Measurements from ENCODE around the gene DISC1.

The DISC1 gene

DNA sequence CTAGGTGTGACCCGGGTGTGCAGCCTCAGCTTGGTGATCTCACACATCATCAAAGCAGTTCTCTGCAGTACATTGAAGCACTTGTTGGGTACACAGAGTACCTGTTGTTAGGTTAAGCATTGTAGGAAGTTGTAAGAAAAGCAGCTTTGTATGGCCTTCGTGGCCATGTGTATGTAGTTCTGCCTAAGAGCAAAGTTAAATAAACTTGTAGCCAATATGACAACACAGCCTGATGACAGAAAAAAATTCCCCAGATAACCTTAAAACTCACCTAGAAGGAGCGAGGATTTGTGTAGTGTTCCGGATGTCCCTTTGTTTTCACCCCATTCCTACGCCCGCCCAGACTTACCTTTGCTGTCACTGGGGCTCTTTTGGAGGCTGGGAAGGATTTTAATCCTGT is 48.0 kb downstream of the DISC1 start:
- DNase-seq: no peak

DNA sequence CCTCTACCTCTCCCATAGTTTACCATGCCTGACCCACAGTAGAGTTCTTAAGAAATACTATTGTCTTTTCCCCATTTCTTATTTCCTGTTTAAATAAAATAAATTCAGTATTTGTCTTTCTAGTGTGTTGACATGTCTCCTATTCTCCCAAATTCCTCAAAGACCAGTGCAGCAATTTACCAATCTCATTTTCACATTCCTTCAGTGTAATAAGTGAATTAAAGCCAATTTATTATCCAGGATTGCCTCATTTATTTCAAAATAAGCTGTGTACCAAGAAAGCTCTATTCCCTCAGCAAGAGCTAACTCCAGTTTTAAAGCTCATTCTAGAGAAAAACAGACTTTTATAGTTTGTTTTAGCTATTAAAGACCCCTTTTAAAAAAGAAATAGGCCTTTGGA is 49.9 kb downstream of the DISC1 start:
- no peak for DNase-seq

DNA sequence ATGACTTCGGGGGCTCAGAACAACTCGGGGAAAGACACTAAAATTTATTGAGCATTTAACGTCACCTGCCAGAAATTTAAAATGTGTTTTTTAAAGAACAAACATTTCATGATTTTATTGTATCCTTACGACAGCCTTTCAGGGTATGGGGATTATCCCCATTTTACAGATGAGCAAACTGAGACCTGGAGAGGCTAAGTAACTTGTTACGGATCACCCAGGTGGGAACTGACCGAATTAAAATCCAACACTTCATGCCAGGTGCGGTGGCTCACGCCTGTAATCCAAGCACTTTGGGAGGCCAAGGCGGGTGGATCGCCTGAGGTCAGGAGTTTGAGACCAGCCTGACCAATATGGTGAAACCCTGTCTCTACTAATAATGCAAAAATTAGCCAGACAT is 50.9 kb downstream of the DISC1 start:
- no peak for DNase-seq

DNA sequence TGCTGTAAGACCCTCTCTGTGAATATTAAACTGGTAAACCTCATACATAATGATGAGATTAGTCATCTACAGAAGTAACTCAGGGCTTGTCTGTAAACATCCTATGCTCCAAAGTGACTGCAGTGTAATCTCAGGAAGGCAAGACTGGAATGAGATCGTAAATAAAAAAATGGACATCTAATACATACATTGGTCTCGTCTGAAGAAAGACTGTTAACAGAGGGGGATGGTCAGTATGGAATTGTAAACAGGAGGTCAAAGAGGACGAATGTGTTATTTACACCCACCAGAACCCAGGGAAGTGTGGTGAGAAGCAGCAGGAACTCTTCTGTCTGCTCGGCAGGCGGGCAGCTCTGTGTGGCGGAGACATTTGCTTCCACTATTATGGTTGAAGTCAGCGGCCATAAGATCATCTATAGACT is 51.4 kb downstream of the DISC1 start:
- DNase-seq: no peak

DNA sequence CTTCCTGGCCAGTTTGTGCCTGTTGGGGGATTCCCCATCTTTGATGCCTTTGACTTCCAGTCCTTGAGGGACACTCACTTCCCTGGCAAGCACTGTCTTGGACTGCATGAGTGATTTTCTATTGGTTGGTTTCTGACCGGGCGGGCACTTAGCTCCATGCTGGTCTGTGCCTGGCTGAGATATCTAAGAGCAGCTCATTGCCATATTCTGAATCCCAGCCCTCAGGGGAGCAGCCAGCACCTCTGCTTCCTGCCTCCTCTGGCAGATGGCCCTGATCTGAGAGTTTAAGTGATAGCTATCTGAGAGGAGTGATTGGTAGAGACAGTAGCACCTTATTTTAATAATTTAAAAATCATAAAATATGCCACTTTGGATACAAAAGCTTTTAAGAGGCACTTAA is 52.5 kb downstream of the DISC1 start:
- no peak for DNase-seq

DNA sequence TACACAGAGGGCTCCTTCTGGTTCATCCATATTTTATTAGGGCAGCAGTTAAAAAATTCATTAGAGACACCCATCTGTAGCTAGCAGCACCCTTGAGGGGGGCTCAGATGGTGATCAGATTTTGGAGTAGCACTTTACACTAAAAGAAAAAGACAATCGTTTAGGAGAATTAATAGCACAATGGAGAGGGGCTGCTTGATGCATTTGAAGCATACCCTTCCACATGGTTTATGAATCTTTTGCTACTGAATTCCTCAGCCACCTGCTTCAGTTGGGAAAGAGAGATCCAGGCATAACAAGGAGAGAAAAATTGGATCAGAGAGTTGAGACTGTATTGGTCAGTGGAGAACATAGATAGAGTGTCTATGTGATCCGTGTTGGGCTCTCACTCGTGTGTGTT is 54.4 kb downstream of the DISC1 start:
- DNase-seq: no peak

DNA sequence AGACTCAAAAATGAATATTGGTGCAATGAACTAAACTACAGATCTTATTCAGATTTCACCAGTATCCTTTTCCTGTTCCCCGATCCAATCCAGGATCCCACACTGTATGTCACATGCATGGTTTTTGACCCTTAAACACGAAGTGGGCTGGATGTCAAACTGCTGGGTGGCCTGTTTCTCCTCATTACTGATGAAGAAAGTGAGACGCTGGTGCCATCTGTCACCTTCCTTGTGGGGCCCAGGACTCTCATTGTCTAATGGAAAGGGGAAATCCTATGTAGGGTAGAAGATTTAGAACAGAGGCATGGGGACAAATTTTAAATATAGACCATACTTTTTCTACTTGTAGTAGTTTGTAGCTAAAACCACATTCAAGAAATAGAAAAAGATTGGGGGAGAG is 56.2 kb downstream of the DISC1 start:
- no peak for DNase-seq

DNA sequence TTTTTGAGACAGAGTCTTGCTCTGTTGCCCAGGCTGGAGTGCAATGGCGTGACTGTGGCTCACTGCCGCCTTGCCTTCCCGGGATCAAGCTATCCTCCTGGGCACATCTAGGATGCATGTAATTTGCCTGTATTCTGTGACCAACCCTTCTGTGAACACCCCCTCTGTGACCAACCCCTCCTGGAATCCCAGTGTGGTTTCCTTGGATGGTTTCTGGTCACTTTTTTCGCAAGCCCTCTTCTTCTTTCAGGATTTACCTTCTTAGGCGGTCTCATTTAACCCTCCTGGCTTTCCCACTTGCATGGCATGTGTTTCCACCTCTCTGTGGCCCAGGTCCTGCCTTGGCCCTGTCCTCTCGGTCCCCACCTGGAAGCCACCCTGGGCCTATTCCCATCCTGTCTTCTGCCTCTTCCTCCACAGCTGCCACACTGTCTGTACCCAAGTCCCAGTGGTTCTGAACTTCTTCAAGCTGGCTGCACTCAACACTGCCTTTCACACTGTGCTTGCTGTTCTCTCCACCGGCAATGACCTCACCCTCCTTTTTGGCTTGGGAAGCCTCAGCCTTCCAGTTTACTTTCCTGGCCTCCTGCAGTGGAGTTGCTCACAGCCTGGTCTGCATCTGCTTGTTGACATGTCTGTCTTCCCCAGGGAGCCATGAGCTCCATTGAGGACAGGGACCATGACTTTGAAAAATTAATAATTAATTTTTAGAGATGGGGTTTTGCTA is 57.0 kb downstream of the DISC1 start:
- DNase-seq: no peak

DNA sequence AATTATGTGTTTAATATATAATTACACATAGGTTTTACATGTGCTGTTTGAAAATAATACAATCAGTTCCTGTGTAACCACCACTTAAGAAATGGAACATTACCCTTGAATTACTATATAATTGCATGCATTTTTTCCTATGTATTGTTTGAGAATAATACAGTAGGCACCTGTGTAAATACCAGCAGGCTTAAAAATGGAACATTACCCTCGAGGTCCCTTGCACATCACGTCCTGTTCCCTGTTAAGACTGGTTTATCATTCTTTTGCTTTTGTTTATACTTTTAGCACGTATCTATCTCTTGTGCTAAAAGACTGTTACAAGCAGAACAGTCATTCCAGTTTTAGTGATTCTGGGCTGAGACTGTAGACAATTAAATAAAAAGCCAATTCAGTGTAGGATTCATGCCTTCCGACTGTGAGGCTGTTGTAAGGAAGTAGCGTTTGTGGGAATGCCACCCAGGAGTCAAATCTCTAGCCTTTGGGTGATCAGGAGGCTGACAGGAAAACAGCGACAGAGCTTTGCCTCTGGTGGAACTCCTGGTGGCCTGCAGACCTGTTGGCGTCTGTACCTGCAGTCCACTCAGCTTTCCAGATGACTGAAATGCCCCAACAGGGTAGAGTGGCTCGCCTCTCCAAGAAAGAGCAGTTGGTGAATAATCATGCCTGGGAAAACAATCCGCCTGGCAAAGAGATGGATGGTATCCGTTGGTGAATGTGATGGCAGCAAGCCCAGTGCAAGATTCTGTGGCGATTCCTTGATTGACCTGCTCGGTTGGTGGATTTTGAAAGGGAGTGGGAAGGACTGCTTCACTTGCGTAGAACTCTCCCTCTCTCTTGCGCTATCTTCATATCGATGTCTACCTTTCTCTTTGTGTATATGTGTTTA is 58.0 kb downstream of the DISC1 start:
- no peak for DNase-seq

DNA sequence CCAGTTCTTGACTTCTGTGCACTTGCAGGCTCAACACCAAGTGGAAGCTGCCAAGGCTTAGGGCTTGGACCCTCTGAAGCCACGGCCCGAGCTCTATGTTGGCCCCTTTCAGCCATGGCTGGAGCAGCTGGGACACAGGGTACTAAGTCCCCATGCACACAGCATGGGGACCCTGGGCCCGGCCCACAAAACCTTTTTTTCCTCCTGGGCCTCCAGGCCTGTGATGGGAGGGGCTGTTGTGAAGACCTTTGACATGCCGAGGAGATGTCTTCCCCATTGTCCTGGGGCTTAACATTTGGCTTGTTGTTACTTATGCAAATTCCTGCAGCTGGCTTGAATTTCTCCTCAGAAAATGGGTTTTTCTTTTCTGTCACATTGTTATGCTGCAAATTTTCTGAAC is 59.8 kb downstream of the DISC1 start:
- DNase-seq: no peak

DNA sequence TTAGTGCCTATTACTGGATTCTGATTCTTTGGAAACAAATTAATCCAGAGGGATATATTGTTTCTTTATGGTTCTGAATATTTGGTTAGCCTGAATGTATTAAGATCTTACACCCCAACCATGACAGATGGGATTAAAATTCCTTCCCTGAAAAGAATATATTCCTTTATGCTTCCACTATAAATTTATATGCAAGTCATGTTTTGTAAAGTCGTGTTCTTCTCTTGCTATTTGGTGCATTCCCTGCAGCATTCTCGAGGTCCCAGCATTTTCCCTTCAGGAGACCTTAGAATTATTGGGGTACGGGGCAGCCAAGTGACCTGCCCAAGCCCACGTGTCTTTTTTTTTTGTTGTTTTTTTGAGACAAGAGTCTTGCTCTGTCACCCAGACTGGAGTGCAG is 62.4 kb downstream of the DISC1 start:
- DNase-seq: no peak

DNA sequence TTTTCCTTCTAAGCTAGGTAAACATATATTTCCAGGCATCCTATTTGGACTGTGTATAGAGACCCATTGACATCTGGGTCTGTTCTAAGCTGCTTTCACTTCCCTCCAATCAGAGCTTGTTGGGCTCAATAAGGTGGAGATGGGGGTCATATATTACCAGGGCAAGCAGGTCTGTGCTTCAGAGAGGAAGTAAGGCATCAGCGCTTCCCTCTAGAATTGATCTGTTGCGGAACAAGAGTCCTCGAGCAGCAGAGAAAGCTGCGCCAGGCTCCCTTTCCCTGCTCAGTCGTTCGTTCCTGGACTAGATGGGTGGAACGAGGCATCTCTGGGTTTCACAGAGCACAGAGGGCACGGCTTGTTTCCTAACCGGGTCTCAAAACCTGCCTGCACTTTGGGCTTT is 63.5 kb downstream of the DISC1 start:
- DNase-seq: no peak

DNA sequence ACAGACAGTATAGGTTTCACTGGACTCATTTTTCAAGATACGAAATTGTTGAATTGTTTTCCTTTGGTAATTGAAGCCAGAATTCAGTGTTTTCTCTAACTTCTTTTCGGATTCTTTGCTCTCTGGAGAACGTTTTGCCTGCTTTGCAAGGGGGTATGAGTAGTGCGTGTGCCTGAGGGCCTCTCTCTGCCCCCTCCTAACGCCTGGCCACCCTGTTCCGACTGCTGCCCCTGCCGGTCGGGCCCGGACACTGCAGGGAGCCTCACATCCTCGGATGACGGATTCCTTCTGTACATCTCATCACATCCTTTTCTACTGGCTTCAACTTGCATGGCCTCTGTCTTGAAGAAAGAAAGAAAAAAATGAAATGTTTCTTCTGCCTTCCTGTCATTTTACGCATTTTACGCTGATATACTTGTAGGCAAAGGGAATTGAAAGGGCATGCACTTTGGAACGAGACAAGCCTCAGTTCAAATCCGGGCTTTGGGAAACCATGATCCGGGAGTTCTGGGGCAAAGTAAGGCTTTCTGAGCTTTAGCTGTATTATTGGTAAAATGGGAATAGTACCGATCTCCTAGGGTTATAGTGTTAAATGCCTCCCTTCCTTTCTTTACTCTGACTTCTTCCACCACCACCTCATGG is 65.1 kb downstream of the DISC1 start:
- no peak for DNase-seq

DNA sequence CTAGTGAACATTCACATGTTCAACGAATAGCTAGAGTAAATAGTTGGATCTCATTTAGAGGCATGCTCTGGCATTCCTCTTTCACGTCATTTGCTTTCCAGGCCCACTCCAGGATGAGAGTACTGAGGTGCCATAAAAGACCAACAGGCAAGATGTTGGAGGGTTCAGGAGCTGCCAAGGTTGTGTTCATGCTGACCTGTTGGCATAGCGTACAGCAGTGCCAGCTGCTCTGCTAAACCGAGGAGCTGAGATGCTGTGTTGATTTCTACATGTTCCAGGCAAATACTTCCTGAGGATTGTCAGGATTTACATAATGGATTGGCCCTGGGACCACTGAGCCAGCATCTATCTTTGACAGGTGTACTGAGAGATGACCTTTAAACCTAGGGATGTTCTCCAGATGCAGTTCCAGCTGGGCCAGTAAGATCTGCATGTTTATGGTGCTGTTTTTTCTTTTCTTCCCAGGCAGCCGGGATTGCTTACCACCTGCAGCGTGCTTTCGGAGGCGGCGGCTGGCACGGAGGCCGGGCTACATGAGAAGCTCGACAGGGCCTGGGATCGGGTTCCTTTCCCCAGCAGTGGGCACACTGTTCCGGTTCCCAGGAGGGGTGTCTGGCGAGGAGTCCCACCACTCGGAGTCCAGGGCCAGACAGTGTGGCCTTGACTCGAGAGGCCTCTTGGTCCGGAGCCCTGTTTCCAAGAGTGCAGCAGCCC is 66.9 kb downstream of the DISC1 start:
- DNase-seq: no peak

DNA sequence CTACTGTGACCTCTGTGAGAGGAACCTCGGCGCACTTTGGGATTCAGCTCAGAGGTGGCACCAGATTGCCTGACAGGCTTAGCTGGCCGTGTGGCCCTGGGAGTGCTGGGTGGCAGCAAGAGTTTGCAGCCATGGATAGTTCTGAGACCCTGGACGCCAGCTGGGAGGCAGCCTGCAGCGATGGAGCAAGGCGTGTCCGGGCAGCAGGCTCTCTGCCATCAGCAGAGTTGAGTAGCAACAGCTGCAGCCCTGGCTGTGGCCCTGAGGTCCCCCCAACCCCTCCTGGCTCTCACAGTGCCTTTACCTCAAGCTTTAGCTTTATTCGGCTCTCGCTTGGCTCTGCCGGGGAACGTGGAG is 67.5 kb downstream of the DISC1 start:
- DNase-seq: no peak

DNA sequence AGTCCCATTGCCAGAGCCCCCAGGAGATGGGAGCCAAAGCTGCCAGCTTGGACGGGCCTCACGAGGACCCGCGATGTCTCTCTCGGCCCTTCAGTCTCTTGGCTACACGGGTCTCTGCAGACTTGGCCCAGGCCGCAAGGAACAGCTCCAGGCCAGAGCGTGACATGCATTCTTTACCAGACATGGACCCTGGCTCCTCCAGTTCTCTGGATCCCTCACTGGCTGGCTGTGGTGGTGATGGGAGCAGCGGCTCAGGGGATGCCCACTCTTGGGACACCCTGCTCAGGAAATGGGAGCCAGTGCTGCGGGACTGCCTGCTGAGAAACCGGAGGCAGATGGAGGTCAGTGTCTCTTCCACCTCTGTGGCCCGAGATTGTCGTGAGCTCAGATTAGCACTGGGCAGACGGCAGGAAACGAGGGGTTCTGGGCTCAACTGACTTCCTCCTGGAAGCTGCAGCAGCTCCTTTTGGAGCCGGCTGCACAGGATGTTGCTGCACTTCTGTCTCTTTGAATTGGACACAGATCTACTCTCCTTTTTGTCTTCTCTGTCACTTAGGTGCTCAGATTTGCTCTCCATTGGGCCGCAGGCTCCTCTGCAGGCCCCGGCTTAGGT is 68.0 kb downstream of the DISC1 start:
- DNase-seq: no peak

DNA sequence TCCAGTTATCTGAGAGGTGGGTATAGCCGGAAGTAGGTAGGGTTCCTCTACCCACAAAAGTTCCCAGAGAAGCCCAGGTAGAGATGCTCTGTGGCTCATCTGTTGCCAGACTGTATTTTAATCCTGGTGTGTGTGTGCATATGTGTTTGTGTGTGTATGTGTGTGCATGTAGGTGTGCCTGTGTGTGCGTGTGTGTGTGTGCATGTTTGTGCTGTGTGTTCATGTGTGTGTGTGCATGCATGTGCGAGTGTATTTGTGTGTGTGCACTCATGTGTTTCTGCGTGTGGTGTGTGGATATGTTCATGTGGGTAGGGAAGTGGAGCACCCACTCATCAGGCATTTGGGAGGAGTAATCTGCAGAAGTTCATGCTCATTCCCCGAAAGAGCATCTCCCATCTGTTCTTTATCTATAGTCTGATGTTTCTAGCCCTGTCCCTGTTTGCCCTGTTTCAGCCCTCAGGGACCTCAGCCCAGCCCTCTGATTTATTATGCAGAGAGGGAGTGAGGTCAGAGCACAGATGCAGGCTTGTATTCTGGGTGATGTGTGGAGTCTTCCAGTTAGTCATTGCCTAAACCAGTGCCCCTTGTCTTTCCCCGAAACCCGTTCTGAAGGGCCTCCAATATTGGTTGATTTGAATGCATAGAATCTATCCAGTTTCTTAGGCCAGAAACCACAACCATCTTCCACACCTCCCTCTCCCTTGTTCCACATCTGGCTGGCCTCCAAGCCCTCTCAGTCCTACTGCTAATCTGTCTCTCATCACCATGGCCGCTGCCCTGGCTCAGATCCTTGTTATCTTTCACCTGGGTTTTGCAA is 69.1 kb downstream of the DISC1 start:
- no peak for DNase-seq

DNA sequence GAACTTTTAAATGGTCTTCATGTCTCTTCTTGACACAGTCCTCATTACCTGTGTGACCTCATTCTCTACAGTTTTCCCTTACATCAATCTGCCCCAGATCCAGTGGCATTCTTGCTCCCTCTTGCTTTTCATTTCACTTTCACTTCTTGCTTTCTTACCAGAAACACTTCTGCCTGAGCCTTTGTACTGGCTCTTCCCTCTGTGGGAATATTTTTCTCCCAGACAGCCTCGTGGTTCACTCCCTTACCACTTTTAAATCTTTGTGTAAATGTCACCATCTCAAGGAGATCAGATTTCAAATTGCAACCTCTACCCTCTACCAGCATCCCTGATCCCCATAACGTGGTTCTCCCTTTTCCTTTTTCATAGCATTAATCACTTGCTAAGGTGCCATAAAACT is 73.2 kb downstream of the DISC1 start:
- DNase-seq: no peak

DNA sequence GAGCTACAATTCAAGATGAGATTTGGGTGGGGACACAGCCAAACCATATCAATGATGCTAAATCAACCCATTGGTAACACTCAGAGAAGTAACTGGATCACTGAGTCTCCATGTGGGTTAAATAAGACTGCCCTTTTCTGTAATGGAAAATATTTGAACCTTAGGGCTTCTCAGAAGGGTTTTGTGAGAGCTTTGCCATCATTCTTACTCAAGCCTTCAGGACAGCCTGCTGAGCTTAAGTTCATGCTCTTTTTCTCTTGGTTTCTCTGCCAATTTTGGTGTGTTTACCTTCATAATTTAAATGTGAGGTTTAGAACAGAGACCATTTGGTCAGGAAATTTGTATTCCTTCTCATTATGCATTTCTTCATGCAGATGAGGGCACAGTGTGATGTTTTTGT is 74.7 kb downstream of the DISC1 start:
- no peak for DNase-seq

DNA sequence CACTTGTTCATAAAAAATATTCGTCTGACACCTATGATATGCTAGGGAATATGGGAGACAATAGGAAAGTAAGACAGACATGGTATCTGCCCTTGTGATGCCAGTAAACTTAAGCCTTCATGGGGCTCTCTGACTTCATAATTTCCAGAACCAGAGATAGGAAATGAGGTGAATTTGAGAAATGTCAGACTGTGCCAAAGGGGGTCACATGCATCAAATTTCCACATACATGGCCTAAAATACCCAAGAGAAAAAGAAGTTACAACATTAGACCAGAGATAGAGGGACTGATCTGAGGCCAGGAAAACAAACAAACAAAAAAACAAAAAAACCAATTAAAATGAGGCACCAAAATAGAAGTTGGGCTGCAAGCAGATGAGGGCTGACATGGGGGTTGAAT is 75.7 kb downstream of the DISC1 start:
- no peak for DNase-seq

DNA sequence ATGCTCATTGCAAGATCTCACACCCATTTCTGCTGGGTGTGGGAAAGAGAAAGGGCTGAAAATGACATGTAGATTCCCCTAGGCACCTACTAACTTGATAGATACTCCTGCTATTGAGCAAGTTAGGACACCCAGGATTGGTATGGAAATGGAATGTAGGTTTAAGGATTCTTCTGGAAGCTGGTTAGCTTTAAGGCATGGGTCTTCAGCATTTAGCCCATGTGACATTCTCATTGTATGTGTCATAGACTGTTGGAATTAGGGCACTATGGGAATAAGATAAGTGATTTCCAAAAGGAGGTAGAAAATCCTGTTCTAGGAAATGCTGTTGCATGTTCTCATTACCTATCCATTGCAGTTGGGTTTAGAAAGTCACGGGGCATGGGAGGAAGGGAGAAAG is 76.2 kb downstream of the DISC1 start:
- no peak for DNase-seq

Data from AML-193 (cell line).